Measurements from ENCODE around the gene PVALB. TPM values are rescaled to one million over a fixed set of nuclear protein-coding genes. Genes with fewer than 3 reads are reported as not detected.

The PVALB gene
- total and polyA plus RNA-seq, 4 donors = 0.73 to 3.0 (median 2.4) TPM; not detected in 1

DNA sequence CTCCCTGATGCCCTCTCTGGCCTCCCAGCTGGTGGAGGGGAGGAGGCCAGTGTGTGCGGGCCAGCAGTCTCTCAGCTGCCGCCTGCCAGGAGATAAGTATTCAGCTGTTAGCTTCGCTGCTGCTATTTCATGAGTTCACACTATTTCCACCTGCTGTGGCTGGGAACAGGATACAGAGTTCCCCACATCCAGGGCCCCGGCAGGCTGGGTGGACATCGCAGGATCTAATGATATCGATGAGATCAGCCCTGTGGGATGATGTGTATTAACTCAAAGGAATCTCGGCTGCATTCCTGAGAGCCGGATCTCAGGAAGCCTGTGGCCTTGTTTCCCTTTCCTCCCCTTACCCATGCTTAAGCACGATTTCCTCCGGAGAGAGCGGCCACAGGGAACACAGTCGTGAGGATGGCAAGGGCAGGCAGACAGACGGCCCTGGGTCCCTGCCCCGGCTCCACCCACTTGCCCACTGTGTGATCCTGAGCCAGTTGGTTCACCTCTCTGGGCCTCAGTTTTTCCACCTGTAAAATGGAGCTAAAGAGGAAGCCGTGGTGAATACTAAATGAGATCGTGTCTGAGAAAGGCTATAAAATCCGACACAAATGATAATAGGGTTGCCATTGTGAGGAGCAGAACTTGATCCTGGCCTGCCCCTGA lies 6.5 kb upstream of the PVALB start:
- 52% methylated on average over 17 of the region's 17 CpGs for WGBS, 2 donors
- no peak for DNase-seq
- H3K9ac ChIP-seq (ENCODE audit: insufficient read depth in 1 of 2, low read length in 2 of 2) = no peak overlapping the region

GRCh38 chr22:36822581-36822980 lies 5.7 kb upstream of the PVALB start:
- H3K27me3 ChIP-seq (ENCODE audit: control insufficient read depth in 3 of 3, insufficient read depth in 3 of 3, low read length in 2 of 3) = peaks cover 3 to 77% (median 24%) of the 10 kb centered on the region in 3 donors
- ATAC-seq (ENCODE audit: insufficient read depth, low FRiP score) (no peak), DNase-seq (no peak)
- WGBS, 2 donors = 77 to 79% methylated on average over 6 of the region's 6 CpGs
- no peaks in the 10 kb centered on the region for H3K36me3 ChIP-seq (ENCODE audit: control insufficient read depth in 4 of 4, insufficient read depth in 4 of 4, low read length in 4 of 4)
- no peak for TF ChIP-seq CTCF (IDR thresholded peaks at IDR 0.05; ENCODE audit: control extremely low read depth, extremely low read depth)
- no peak overlapping the region for H3K4me3 ChIP-seq
- no peaks in the 10 kb centered on the region for H3K9me3 ChIP-seq (ENCODE audit: control insufficient read depth in 4 of 4, insufficient read depth in 3 of 4, low read length in 3 of 4)
- H3K9ac ChIP-seq (ENCODE audit: insufficient read depth in 1 of 2, low read length in 2 of 2) = no peak overlapping the region
- no peaks in the 10 kb centered on the region for H3K4me1 ChIP-seq (ENCODE audit: control insufficient read depth in 5 of 5, insufficient read depth in 5 of 5, low read length in 5 of 5)
- H3K27ac ChIP-seq (ENCODE audit: low read depth in 1 of 2, low read length in 1 of 2) = no peak overlapping the region

More for the DNA sequence above, 6.5 kb upstream of the PVALB start:
- peaks cover 3 to 73% (median 17%) of the 10 kb centered on the region in 3 donors for H3K27me3 ChIP-seq (ENCODE audit: control insufficient read depth in 3 of 3, insufficient read depth in 3 of 3, low read length in 2 of 3)
- H3K36me3 ChIP-seq (ENCODE audit: control insufficient read depth in 4 of 4, insufficient read depth in 4 of 4, low read length in 4 of 4) = no peaks in the 10 kb centered on the region
- H3K9me3 ChIP-seq (ENCODE audit: control insufficient read depth in 4 of 4, insufficient read depth in 3 of 4, low read length in 3 of 4) = no peaks in the 10 kb centered on the region
- ATAC-seq (ENCODE audit: insufficient read depth, low FRiP score) = no peak
- no peak for TF ChIP-seq CTCF (IDR thresholded peaks at IDR 0.05; ENCODE audit: control extremely low read depth, extremely low read depth)
- no peak overlapping the region for H3K27ac ChIP-seq (ENCODE audit: low read depth in 1 of 2, low read length in 1 of 2)
- H3K4me3 ChIP-seq = no peak overlapping the region
- no peaks in the 10 kb centered on the region for H3K4me1 ChIP-seq (ENCODE audit: control insufficient read depth in 5 of 5, insufficient read depth in 5 of 5, low read length in 5 of 5)

DNA sequence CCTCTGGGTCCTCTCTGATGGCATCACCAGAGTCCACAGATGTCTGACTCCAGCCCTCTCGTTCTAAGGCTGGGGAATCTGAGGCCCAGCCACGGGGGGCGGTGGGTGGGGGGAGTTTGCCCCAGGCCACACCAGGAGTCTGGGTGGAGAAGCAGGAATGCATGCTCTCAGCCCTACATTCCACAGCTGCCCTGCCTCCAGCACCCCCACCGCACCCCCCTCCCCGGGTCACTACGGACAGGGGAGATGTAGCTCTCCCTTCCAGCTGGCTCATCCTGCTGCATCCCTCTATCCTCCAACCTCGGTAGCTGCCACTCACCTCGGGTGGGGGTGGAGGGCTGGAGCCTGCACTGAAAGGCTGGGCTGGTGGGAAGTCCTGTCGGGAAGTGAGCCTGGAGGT lies 2.3 kb upstream of the PVALB start:
- no peaks in the 10 kb centered on the region for H3K36me3 ChIP-seq (ENCODE audit: control insufficient read depth in 4 of 4, insufficient read depth in 4 of 4, low read length in 4 of 4)
- no peak overlapping the region for H3K9ac ChIP-seq (ENCODE audit: insufficient read depth in 1 of 2, low read length in 2 of 2)
- peaks cover 0 to 2% (median 0%) of the 10 kb centered on the region in 4 donors for H3K9me3 ChIP-seq (ENCODE audit: control insufficient read depth in 4 of 4, insufficient read depth in 3 of 4, low read length in 3 of 4)
- ATAC-seq (ENCODE audit: insufficient read depth, low FRiP score) (no peak), DNase-seq (no peak)
- H3K4me1 ChIP-seq (ENCODE audit: control insufficient read depth in 5 of 5, insufficient read depth in 5 of 5, low read length in 5 of 5) = peaks cover 0 to 13% (median 0%) of the 10 kb centered on the region in 5 donors
- H3K27ac ChIP-seq (ENCODE audit: low read depth in 1 of 2, low read length in 1 of 2) = no peak overlapping the region
- TF ChIP-seq CTCF (IDR thresholded peaks at IDR 0.05; ENCODE audit: control extremely low read depth, extremely low read depth) = no peak
- WGBS, 2 donors = 33 to 49% methylated on average over 9 of the region's 9 CpGs
- peaks cover 3 to 79% (median 45%) of the 10 kb centered on the region in 3 donors for H3K27me3 ChIP-seq (ENCODE audit: control insufficient read depth in 3 of 3, insufficient read depth in 3 of 3, low read length in 2 of 3)
- H3K4me3 ChIP-seq = no peak overlapping the region
